ENCODE measurements around the gene OSBPL5.

- TF ChIP-seq CTCF (IDR thresholded peaks at IDR 0.05) (no peak), POLR2A (IDR thresholded peaks at IDR 0.05) (no peak), POLR2AphosphoS5 (IDR thresholded peaks at IDR 0.05) (no peak)
Measured at GRCh38 chr11:3069425-3069824, 95.7 kb downstream of the OSBPL5 start.

Data from stomach (tissue), 4 donors.